ES-I3 (cell line): ENCODE results near the gene PIK3CD.

ENCODE experiments used
- H3K36me3 ChIP-seq: 2 replicates; pipeline ENCODE4 v1.6.1; 2013; ENCODE audit warnings: mild to moderate bottlenecking, low read length, control low read depth, moderate library complexity; ENCODE audit not compliant: insufficient read depth
- H3K4me1 ChIP-seq: 2 replicates; pipeline ENCODE4 v1.6.1; 2013; ENCODE audit warnings: mild to moderate bottlenecking, control low read depth, low read length; ENCODE audit not compliant: insufficient read depth
- H3K9ac ChIP-seq: 2 replicates; pipeline ENCODE4 v1.6.1; 2013; ENCODE audit warnings: low read depth, mild to moderate bottlenecking, low read length, moderate library complexity
- H3K9me3 ChIP-seq: 2 replicates; pipeline ENCODE4 v1.6.1; 2013; ENCODE audit warnings: mild to moderate bottlenecking, low read length, moderate library complexity; ENCODE audit not compliant: control insufficient read depth, insufficient read depth

The PIK3CD gene

GRCh38 chr1:9774712-9775679, 123.5 kb downstream of the PIK3CD start:
- H3K9me3 ChIP-seq = no peaks in the 10 kb centered on the region
- H3K9ac ChIP-seq = no peak overlapping the region
- H3K36me3 ChIP-seq = peaks cover 9% of the 10 kb centered on the region
- no peaks in the 10 kb centered on the region; the same call in 1 of the 2 replicates for H3K4me1 ChIP-seq

DNA sequence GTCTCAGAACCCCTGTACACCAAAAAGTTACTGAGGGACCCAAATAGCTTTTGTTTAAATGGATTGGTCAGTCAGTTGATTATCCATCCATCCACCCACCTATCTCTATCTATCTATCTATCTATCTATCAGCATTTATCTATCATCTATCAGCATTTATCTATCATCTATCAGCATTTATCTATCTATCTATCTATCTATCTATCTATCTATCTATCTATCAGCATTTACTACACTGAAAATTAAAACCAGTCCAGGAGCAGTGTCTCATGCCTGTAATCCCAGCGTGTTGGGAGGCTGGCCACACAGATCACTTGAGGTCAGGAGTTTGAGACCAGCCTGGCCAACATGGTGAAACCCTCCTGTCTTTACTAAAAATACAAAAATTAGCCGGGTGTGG, 125.2 kb downstream of the PIK3CD start:
- H3K9me3 ChIP-seq = no peaks in the 10 kb centered on the region
- no peaks in the 10 kb centered on the region; the same call in 1 of the 2 replicates for H3K4me1 ChIP-seq
- peaks cover 9% of the 10 kb centered on the region for H3K36me3 ChIP-seq
- H3K9ac ChIP-seq = no peak overlapping the region
